Measurements from ENCODE around the gene GPR3. TPM values are rescaled to one million over a fixed set of nuclear protein-coding genes. Genes with fewer than 3 reads are reported as not detected.
A peak's percentile ranks its signal among the peaks of the same experiment; 100 is the strongest.

Gene GPR3
- total and polyA plus RNA-seq, 4 donors = 0.51 to 1.8 (median 0.94) TPM

DNA sequence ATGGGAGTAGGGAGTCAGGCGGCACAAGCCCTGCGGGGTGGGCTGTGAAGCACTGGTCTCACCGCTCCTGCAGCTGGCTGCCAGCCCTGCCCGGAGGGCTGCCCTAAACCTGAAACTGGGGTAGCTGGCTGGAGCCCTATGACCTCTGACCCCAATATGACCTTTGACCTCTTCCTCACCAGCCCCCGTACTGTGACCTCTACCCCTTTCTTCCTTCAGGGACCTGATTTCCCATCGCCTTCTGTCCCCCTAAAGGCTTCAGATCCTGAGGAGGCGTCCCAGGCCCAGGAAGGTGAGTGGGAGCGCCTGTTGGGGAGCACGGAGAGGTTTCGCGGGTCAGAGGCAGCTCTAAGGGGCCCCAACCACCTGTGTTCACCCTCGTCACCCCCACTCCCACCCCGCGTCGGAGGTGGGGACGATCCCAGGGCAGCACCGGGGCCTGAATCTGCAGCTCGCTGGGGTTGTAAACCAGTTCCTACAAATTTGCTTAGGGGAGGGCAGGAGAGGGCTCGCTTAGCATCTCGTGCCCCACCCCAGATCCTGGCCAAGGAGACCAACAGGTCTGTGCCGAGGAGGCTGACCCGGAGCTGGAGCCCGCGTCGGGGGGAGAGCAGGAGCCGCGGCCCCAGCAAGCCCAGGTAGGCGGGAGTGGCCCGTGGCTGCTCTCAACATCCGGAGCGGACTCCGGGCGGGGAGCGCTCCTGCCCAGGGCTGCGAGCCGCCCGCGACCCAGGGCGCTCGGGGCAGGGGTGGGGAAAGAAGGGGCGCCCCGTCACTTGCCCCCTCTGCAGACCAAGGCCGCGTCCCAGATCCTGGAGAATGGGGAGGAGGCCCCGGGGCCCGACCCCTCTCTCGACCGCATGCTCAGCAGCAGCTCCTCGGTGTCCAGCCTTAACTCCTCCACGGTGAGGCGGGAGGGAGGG, 43.3 kb upstream of the GPR3 start:
- 33 to 53% methylated on average over 42 to 51 of the region's 51 CpGs for WGBS, 2 donors
- DNase-seq = peak in 1 of 3 donors; percentile 38
- H3K36me3 ChIP-seq (ENCODE audit: control insufficient read depth in 4 of 4, insufficient read depth in 4 of 4, low read length in 4 of 4) = peaks cover 0 to 15% (median 0%) of the 10 kb centered on the region in 4 donors
- no peak overlapping the region for H3K27ac ChIP-seq (ENCODE audit: low read depth in 1 of 2, low read length in 1 of 2)
- no peaks in the 10 kb centered on the region for H3K9me3 ChIP-seq (ENCODE audit: control insufficient read depth in 4 of 4, insufficient read depth in 3 of 4, low read length in 3 of 4)
- peaks cover 0 to 15% (median 0%) of the 10 kb centered on the region in 3 donors for H3K27me3 ChIP-seq (ENCODE audit: control insufficient read depth in 3 of 3, insufficient read depth in 3 of 3, low read length in 2 of 3)
- H3K4me1 ChIP-seq (ENCODE audit: control insufficient read depth in 5 of 5, insufficient read depth in 5 of 5, low read length in 5 of 5) = peaks cover 0 to 22% (median 5%) of the 10 kb centered on the region in 5 donors
- peak; percentile 67 for ATAC-seq (ENCODE audit: insufficient read depth, low FRiP score)
- no peak overlapping the region for H3K9ac ChIP-seq (ENCODE audit: insufficient read depth in 1 of 2, low read length in 2 of 2)
- TF ChIP-seq CTCF (IDR thresholded peaks at IDR 0.05; ENCODE audit: control extremely low read depth, extremely low read depth) = no peak
- peak overlapping the region; percentile 20 for H3K4me3 ChIP-seq

GRCh38 chr1:27349784-27350662, 42.4 kb upstream of the GPR3 start:
- Histone ChIP-seq H3K9ac (ENCODE audit: insufficient read depth in 1 of 2, low read length in 2 of 2) (no peak overlapping the region), H3K27me3 (ENCODE audit: control insufficient read depth in 3 of 3, insufficient read depth in 3 of 3, low read length in 2 of 3) (peaks cover 0 to 15% (median 0%) of the 10 kb centered on the region in 3 donors), H3K36me3 (ENCODE audit: control insufficient read depth in 4 of 4, insufficient read depth in 4 of 4, low read length in 4 of 4) (peaks cover 0 to 16% (median 0%) of the 10 kb centered on the region in 4 donors), H3K4me1 (ENCODE audit: control insufficient read depth in 5 of 5, insufficient read depth in 5 of 5, low read length in 5 of 5) (peaks cover 0 to 22% (median 5%) of the 10 kb centered on the region in 5 donors), H3K9me3 (ENCODE audit: control insufficient read depth in 4 of 4, insufficient read depth in 3 of 4, low read length in 3 of 4) (no peaks in the 10 kb centered on the region), H3K27ac (ENCODE audit: low read depth in 1 of 2, low read length in 1 of 2) (no peak overlapping the region), H3K4me3 (peak overlapping the region; percentile 20)
- DNase-seq (peak; percentile 58 to 83 (median 74)), ATAC-seq (ENCODE audit: insufficient read depth, low FRiP score) (peak; percentile 32)
- no peak for TF ChIP-seq CTCF (IDR thresholded peaks at IDR 0.05; ENCODE audit: control extremely low read depth, extremely low read depth)
- 38 to 56% methylated on average over 79 to 84 of the region's 84 CpGs for WGBS, 2 donors

- H3K36me3 ChIP-seq (ENCODE audit: control insufficient read depth in 4 of 4, insufficient read depth in 4 of 4, low read length in 4 of 4) = peaks cover 0 to 25% (median 5%) of the 10 kb centered on the region in 4 donors
- peak; percentile 51 to 62 (median 61) for DNase-seq
- TF ChIP-seq CTCF (IDR thresholded peaks at IDR 0.05; ENCODE audit: control extremely low read depth, extremely low read depth) = no peak
- peaks cover 0 to 22% (median 5%) of the 10 kb centered on the region in 5 donors for H3K4me1 ChIP-seq (ENCODE audit: control insufficient read depth in 5 of 5, insufficient read depth in 5 of 5, low read length in 5 of 5)
- H3K27me3 ChIP-seq (ENCODE audit: control insufficient read depth in 3 of 3, insufficient read depth in 3 of 3, low read length in 2 of 3) = peaks cover 0 to 15% (median 0%) of the 10 kb centered on the region in 3 donors
- no peak overlapping the region for H3K9ac ChIP-seq (ENCODE audit: insufficient read depth in 1 of 2, low read length in 2 of 2)
- ATAC-seq (ENCODE audit: insufficient read depth, low FRiP score) = no peak
- WGBS, 2 donors = 59 to 76% methylated on average over 62 of the region's 62 CpGs
- H3K27ac ChIP-seq (ENCODE audit: low read depth in 1 of 2, low read length in 1 of 2) = peak overlapping the region in 1 of 2 donors; percentile 3
- no peaks in the 10 kb centered on the region for H3K9me3 ChIP-seq (ENCODE audit: control insufficient read depth in 4 of 4, insufficient read depth in 3 of 4, low read length in 3 of 4)
- no peak overlapping the region for H3K4me3 ChIP-seq
These were observed 41.5 kb upstream of the GPR3 start for GRCh38 chr1:27350663-27351540.
